ENCODE measurements around the gene VEZT.
"Not testable (repeated sequence)": the region's sequence is repeated elsewhere in the genome, so short reads cannot be mapped to it uniquely, and the experiment has no call there.

Gene VEZT, protein sequence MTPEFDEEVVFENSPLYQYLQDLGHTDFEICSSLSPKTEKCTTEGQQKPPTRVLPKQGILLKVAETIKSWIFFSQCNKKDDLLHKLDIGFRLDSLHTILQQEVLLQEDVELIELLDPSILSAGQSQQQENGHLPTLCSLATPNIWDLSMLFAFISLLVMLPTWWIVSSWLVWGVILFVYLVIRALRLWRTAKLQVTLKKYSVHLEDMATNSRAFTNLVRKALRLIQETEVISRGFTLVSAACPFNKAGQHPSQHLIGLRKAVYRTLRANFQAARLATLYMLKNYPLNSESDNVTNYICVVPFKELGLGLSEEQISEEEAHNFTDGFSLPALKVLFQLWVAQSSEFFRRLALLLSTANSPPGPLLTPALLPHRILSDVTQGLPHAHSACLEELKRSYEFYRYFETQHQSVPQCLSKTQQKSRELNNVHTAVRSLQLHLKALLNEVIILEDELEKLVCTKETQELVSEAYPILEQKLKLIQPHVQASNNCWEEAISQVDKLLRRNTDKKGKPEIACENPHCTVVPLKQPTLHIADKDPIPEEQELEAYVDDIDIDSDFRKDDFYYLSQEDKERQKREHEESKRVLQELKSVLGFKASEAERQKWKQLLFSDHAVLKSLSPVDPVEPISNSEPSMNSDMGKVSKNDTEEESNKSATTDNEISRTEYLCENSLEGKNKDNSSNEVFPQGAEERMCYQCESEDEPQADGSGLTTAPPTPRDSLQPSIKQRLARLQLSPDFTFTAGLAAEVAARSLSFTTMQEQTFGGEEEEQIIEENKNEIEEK

DNA sequence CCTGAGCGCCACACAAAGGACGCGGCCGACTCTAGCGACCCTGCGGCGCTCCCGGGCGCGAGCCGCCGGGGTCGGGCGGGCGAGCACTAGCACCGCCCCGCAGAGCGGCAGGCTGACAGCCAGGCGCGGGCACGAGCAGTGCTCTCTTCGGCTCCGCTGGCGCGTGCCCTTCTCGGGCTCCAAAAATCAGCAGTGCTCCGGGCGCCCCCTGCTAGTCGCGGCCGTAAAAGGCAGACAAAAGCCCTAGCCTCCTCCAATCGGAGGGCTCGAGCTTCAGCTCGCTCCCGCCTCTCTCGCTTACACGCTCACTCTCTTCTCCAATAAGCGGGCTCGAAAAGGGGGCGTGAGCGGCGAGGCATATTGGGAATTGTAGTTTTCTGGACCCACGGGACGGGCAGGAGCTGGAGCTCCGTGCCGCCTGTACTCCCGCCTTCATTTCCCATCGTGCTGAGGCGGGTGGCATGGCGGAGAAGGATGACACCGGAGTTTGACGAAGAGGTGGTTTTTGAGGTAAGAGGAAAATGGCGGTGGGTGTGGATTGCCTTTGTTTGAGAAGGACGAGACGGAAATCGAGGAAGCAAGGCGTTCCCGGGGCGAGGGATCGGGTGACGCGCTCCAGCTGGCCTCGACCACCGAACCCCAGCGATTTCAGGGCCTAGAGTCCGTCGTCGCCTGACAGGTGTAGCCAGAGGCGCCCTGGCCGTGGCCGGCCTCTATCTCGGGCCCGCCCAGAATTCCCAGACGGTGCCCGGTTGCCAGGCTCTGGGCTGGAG, at the start of gene VEZT, which contains the start of gene FGD6:
VEZT (plus strand) TSS at position 431 of the 773 bp plus-strand sequence; CDS start at position 475, 44 bp downstream.
FGD6 (minus strand) TSS at position 91 of the 773 bp plus-strand sequence. CDS start 227 bp downstream, outside the sequence.
- DNase-seq, result peak; percentile 96 to 98

DNA sequence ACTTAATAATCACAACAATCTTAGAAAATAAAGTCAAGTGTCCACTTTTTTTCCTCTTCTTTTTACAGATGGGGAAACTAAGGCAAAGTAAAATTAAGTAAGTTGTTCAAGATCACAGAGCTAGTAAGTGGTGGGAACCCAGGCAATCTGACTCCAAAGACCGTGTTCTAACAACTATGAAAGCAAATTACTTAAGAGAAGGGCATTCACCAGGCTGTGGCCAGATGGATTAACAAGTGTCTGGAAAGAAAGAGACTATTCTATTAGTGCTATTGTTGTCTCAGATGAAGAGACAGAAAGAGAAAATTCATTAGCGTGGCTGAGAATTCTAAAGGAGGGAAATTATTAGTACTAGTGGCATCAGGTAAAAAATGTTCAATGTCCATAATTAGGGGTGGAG, 48.9 kb upstream of the VEZT start:
- no peak for DNase-seq

GRCh38 chr12:95169368-95169767, 48.2 kb upstream of the VEZT start:
- no peak for DNase-seq

DNA sequence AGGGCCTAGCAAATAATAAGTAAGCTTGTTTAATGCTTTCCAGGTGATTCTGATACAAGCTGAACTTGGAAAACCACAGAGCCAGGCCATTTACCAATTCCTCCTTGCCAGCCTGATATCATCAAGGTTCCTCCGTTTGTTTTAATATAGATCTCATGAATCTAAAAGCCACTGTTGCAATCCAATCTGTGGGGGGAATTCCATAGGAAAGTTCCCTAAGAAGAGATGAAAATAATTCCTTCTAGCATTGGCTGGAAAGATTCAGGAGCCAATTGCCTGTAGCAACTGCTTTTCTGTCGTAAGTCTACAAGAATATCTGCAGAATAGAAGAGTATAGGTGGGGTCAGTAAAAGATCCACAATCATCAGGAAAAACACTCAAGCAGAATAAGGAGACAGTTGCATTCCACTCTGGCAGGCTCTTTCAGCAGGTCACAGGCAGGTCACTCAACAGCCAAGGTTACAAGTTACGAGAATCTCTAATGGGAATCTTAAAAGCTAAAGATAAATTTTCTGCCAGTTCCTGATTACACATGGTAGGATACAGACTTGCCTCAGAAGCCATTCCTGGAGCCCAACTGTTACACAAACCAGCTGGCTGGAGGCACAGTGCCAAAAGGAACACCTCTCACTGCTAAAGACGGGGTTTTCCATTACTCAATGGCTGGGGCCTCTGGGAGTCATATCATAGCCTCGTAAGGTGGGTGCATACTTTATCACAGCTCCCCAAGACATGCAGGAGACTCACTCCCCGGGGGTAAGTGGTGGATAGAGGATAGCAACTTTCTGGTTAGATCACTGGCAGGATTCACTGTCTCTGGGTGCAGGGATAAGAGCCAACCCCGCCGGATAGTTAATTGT, 44.0 kb upstream of the VEZT start:
- DNase-seq, result no peak

GRCh38 chr12:95177201-95177768, 40.3 kb upstream of the VEZT start:
- no peak for DNase-seq

DNA sequence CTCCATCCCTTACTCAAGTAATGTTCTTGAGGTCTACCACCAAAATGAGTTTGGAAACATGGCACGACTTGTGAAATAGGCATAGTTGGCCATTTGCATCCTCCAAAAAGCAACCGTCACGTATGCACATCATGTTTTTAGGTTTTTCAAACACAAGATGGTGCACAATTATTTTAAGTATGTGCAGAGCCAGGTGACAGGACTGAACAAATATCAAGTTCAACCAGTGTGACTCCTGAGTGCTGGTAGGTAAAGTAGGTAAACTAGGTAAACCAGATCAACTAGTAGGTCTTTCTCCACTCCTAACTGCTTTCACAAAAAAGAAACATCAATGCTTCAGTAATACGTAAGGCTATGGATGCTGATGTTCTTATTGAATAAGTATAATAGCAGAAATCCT, 39.5 kb upstream of the VEZT start:
- no peak for DNase-seq

GRCh38 chr12:95179011-95179410, 38.6 kb upstream of the VEZT start:
- DNase-seq, result no peak

DNA sequence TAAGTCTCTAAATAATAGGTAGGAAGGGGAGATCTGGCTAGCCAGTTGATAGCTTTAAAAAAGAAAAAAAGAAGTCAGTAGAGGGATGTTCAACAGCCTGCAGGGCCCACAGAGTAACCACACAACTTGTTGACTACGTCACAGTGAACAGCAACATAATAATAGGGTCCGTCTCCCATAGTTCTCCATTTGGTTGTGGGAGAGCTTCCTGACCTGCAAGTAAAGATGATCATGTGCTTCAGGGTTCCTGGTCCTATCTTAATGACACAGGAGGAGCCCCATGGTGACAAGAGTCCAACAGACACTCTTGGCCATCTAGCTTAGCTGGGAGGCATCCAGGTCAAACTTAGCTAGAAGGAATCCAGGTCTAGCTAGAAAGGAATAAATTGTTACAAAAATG, 36.5 kb upstream of the VEZT start:
- no peak for DNase-seq

- DNase-seq, result peak in 1 of 2 experiments; percentile 15
These were observed 34.7 kb upstream of the VEZT start for GRCh38 chr12:95182868-95183415.

- DNase-seq, result no peak
These were observed 33.5 kb upstream of the VEZT start for GRCh38 chr12:95184121-95184520.

DNA sequence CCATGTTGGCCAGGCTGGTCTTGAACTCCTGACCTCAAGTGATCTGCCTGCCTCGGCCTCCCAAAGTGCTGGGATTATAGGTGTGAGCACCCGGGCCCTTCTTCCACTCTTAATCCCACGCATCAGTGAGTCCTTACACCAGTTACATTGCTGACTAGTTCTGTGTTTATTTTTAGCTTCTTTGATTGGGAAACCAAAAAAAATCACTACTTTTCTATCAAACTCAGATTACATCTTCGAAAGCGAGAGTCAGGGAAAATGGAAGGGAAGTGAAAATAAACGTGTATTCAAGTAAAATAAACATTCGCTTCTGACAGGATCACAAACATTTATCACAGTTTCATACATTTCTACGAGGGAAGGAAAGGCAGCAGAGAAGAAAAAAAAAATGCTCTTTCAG, 32.5 kb upstream of the VEZT start:
- DNase-seq, result no peak

- DNase-seq, result no peak
These were observed 31.8 kb upstream of the VEZT start for GRCh38 chr12:95185854-95186253.

- DNase-seq, result no peak
These were observed 29.7 kb upstream of the VEZT start for GRCh38 chr12:95187865-95188415.

DNA sequence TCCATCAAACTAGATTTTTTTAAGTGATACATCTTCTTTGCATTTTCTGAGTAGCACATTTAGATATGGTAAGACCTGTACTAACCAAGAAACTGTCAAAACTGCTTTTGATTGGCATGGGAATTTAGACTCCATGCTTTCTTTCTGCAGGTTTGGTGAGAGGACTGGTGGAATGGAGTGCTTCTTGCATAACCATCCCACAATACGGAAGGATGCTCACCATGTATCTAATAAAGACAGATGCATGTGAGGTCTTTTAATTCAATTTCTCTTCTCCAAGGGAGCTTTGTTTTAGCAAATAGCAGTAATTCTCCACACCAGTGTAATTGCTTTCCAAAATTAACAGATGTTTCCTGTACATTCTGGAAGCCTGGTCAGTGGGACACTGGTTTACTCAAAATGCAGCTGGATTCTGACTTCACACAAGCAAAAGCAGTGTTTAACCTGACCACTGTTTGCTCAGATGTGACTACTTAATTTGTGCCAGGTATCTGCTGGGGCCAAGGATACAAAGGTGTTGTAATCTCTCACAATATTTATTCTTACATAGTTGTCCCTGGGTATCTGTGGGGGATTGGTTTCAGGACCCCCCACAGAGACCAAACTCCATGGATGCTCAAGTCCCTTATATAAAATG, 26.4 kb upstream of the VEZT start:
- no peak for DNase-seq

DNA sequence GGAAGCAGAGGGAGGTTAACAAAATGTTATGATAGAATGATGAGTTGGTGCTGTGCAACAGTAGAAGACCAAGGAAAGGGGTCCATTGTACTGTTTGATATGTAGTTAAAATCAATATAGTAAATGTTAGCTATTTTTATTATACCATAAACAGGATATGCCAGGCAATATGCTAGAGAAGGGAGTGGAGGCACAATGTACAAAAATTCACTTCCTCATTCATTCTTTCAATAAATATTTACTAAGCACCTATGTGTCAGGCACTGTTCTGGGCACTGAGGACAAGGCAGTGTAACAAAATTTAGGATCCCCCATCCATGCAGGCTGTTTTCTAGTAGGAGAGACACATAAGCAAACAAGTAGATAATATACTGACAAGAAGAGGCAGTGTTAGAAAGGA, 25.3 kb upstream of the VEZT start:
- DNase-seq, result no peak

DNA sequence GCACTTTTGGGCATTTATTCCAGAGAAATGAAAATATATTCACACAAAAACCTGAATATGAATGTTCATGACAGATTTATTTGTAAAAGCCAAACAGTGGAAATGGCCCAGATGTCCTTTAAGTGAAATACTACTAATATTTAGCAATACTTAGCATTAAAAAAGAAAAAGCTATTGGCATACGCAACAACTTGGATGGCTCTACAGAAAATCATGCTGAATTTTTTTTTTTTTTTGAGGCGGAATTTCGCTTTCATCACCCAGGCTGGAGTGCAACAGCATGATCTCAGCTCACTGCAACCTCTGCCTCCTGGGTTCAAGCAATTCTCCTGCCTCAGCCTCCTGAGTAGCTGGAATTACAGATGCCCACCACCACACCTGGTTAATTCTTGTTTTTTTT, 24.5 kb upstream of the VEZT start:
- DNase-seq, result no peak

- no peak for DNase-seq
These were observed 22.5 kb upstream of the VEZT start for GRCh38 chr12:95195122-95195521.

GRCh38 chr12:95196875-95197569, 20.6 kb upstream of the VEZT start:
- not testable (repeated sequence) for DNase-seq

GRCh38 chr12:95197636-95198035, 20.0 kb upstream of the VEZT start:
- DNase-seq, result no peak

- DNase-seq, result no peak
These were observed 18.7 kb upstream of the VEZT start for GRCh38 chr12:95198914-95199313.

Measured in activated CD4-positive, alpha-beta T cell treated with anti-CD3 and anti-CD28 coated beads, Interleukin-2, amount 50 U/mL, for 48 hours (primary cell).